Breast epithelium (tissue), 3 donors: ENCODE results near the gene STARD13.

Experiments used
- CTCF ChIP-seq, 3 donors: fragments of 450-650 bp; IDR thresholded peaks; one replicate each; pipeline ENCODE4 v1.5.1; 2016 to 2017; ENCODE audit warnings: antibody characterized with exemption in 3 of 3, mild to moderate bottlenecking in 3 of 3, moderate library complexity in 3 of 3
- POLR2A ChIP-seq: fragments of 450-650 bp; IDR thresholded peaks from one replicate; pipeline ENCODE4 v1.6.1; 2016; ENCODE audit warnings: antibody characterized with exemption, mild to moderate bottlenecking, moderate library complexity

DNA sequence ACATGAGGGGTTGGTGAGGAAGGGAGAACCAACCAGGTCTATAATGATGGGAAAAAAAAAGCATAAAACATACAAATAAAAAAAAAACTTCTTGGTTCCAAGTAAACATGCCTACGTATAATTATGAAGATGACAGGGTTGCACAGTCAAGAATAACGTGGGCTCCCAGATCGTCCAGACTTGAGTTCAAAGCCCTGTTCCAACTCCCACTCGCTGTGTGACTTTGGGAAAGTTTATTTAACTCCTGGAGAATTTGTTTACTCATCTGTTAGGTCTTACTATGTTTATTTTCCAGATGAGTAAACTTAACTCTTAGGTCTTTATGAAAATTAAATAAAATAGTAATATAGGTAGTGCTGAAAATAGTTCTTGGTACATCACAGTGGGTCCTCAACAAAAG is 13.8 kb downstream of the STARD13 start:
- TF ChIP-seq CTCF (IDR thresholded peaks at IDR 0.05), result no peak
- no peak for TF ChIP-seq POLR2A
